ENCODE results near the gene CLDN10.
A peak's percentile ranks its signal among the peaks of the same experiment; 100 is the strongest.

Gene CLDN10

GRCh38 chr13:95601906-95602305 lies 49.4 kb downstream of the CLDN10 start:
- DNase-seq (ENCODE audit: low read depth) = no peak

- DNase-seq (ENCODE audit: low read depth) = peak; percentile 82
Observed at GRCh38 chr13:95603887-95604555, 51.5 kb downstream of the CLDN10 start.

- DNase-seq (ENCODE audit: low read depth) = peak; percentile 55
Observed at GRCh38 chr13:95604556-95604915, 52.0 kb downstream of the CLDN10 start.

GRCh38 chr13:95605448-95606125 lies 53.1 kb downstream of the CLDN10 start:
- DNase-seq (ENCODE audit: low read depth) = no peak

- peak; percentile 77 for DNase-seq (ENCODE audit: low read depth)
Observed at GRCh38 chr13:95607366-95607765, 54.8 kb downstream of the CLDN10 start.

- DNase-seq (ENCODE audit: low read depth) = no peak
Observed at GRCh38 chr13:95608640-95609323, 56.3 kb downstream of the CLDN10 start.

GRCh38 chr13:95614641-95615245 lies 62.2 kb downstream of the CLDN10 start:
- DNase-seq (ENCODE audit: low read depth) = no peak

GRCh38 chr13:95615539-95615938 lies 63.0 kb downstream of the CLDN10 start:
- no peak for DNase-seq (ENCODE audit: low read depth)

- no peak for DNase-seq (ENCODE audit: low read depth)
Observed at GRCh38 chr13:95620030-95620824, 67.7 kb downstream of the CLDN10 start.

GRCh38 chr13:95620825-95621498 lies 68.4 kb downstream of the CLDN10 start:
- DNase-seq (ENCODE audit: low read depth) = no peak

GRCh38 chr13:95623141-95623540 lies 70.6 kb downstream of the CLDN10 start:
- DNase-seq (ENCODE audit: low read depth) = no peak

GRCh38 chr13:95624020-95624419 lies 71.5 kb downstream of the CLDN10 start:
- DNase-seq (ENCODE audit: low read depth) = peak; percentile 69

- no peak for DNase-seq (ENCODE audit: low read depth)
Observed at GRCh38 chr13:95626768-95627167, 74.2 kb downstream of the CLDN10 start.

- peak; percentile 82 for DNase-seq (ENCODE audit: low read depth)
Observed at GRCh38 chr13:95627590-95627989, 75.1 kb downstream of the CLDN10 start.

GRCh38 chr13:95628488-95628887 lies 76.0 kb downstream of the CLDN10 start:
- peak; percentile 27 for DNase-seq (ENCODE audit: low read depth)

GRCh38 chr13:95629071-95629470 lies 76.6 kb downstream of the CLDN10 start:
- no peak for DNase-seq (ENCODE audit: low read depth)

All from iris pigment epithelial cell (primary cell).